ENCODE measurements around the gene ZNF84.

DNA sequence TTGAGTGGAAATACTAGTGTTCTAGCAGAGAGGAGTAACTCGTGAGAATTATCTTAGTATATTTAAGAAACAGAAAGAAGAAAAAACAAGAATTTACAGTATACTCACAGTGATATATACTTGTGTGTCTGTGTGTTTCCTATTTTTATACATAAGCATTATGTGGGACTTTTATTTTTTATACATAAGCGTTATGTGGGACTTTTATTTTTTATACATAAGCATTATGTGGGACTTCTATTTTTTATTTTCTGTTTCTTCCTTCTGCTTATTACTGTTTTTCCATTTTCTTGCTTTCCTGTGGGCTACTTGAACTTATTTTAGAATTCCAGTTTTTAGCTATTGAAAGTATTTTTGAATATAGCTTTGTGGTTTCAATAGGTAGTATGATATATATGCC lies 36.5 kb downstream of the ZNF84 start:
- no peak for TF ChIP-seq RNF2 (IDR thresholded peaks at IDR 0.05; ENCODE audit: borderline replicate concordance, low read depth)
- TF ChIP-seq, protein P1, sequence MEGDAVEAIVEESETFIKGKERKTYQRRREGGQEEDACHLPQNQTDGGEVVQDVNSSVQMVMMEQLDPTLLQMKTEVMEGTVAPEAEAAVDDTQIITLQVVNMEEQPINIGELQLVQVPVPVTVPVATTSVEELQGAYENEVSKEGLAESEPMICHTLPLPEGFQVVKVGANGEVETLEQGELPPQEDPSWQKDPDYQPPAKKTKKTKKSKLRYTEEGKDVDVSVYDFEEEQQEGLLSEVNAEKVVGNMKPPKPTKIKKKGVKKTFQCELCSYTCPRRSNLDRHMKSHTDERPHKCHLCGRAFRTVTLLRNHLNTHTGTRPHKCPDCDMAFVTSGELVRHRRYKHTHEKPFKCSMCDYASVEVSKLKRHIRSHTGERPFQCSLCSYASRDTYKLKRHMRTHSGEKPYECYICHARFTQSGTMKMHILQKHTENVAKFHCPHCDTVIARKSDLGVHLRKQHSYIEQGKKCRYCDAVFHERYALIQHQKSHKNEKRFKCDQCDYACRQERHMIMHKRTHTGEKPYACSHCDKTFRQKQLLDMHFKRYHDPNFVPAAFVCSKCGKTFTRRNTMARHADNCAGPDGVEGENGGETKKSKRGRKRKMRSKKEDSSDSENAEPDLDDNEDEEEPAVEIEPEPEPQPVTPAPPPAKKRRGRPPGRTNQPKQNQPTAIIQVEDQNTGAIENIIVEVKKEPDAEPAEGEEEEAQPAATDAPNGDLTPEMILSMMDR (IDR thresholded peaks at IDR 0.05), result no peak
- no peak for TF ChIP-seq RAD21 (conservative IDR thresholded peaks at IDR 0.05 in 1 of 2, IDR thresholded peaks at IDR 0.05 in 1 of 2)
- no peak for TF ChIP-seq SREBF2 (IDR thresholded peaks at IDR 0.05)
- TF ChIP-seq CHD4 (IDR thresholded peaks at IDR 0.05; ENCODE audit: borderline replicate concordance), result no peak
- no peak for TF ChIP-seq EP300 (IDR thresholded peaks at IDR 0.05)

Measured in A549 (cell line).